HCT116 (cell line): ENCODE results near the gene DDX20. TPM values are rescaled to one million over a fixed set of nuclear protein-coding genes. Genes with fewer than 3 reads are reported as not detected.

Experiments used
- ATAC-seq: fragments of 200-7000 bp; cut with Tn5 transposase; 2 replicates; pipeline ENCODE4 v1.9.1; 2020; ENCODE audit warnings: mild to moderate bottlenecking, moderate library complexity
- BruUV-seq: library from RNA; stranded (reverse); fragments of 400-500 nt; replicated peaks from 2 replicates; lab custom pipeline; 2021; lab: Mats Ljungman, UMichigan
- CTCF ChIA-PET: fragments of 300-600 bp; sonication (Branson Sonifier 250); formaldehyde crosslinking; loops from one replicate; lab custom pipeline; 2021; ENCODE audit warnings: antibody characterized with exemption; lab: Charles Lee
- POLR2A ChIA-PET: fragments of 300-600, 350-600 bp; sonication (Branson Sonifier 250); formaldehyde crosslinking; loops from one replicate; lab custom pipeline; 2021; ENCODE audit warnings: antibody characterized with exemption; lab: Charles Lee
- RAD21 ChIA-PET, 2 experiments: fragments of 300-600 bp; sonication (Branson Sonifier 250); formaldehyde crosslinking; loops; one replicate each; lab custom pipeline; 2023; ENCODE audit warnings: low total read pairs in 2 of 2; ENCODE audit not compliant: uncharacterized antibody in 2 of 2, unreplicated experiment in 2 of 2, low non-redundant PET in 1 of 2; lab: Charles Lee
- DNase-seq: peaks from one replicate; pipeline ENCODE4 v3.0.0-alpha.2; 2010; ENCODE audit warnings: low read depth, low spot score
- H2AFZ ChIP-seq: fragments of 200-600 bp; shearing (Covaris generic), sonication (generic); 2 replicates; pipeline ENCODE4 v1.6.1; 2017; ENCODE audit warnings: low read depth, mixed run types, mixed read lengths, antibody characterized with exemption, low read length; ENCODE audit not compliant: poor library complexity, severe bottlenecking
- H3K27ac ChIP-seq: 2 replicates; pipeline ENCODE4 v1.5.1; 2012; ENCODE audit warnings: low read depth, low read length
- H3K27me3 ChIP-seq: fragments of 200-600 bp; sonication (generic); 2 replicates; pipeline ENCODE4 v1.6.1; 2016; ENCODE audit warnings: mixed run types, low read length, mixed read lengths; ENCODE audit not compliant: insufficient read depth
- H3K36me3 ChIP-seq, 2 experiments: fragments of 200-500 bp in 1 of 2; fragments of 200-600 bp in 1 of 2; sonication (Bioruptor generic) in 1 of 2; sonication (generic) in 1 of 2; 2 replicates each; pipeline versions ENCODE4 v1.5.1 to v1.6.1; 2014 to 2016; ENCODE audit warnings: low read length in 2 of 2, inconsistent platforms in 1 of 2, mixed read lengths in 1 of 2, mixed run types in 1 of 2; ENCODE audit not compliant: insufficient read depth in 2 of 2, control insufficient read depth in 1 of 2
- H3K4me1 ChIP-seq, 2 experiments: fragments of 200-600 bp in 1 of 2; sonication (generic) in 1 of 2; 2 replicates each; pipeline versions ENCODE4 v1.5.1 to v1.6.1; 2012 to 2017; ENCODE audit warnings: low read length in 2 of 2, inconsistent platforms in 1 of 2, mild to moderate bottlenecking in 1 of 2, mixed read lengths in 1 of 2, mixed run types in 1 of 2, moderate library complexity in 1 of 2; ENCODE audit not compliant: insufficient read depth in 2 of 2, control insufficient read depth in 1 of 2
- H3K4me2 ChIP-seq: fragments of 200-600 bp; sonication (generic); 2 replicates; pipeline ENCODE4 v1.6.1; 2017; ENCODE audit warnings: mixed run types, low read length, mixed read lengths
- H3K4me3 ChIP-seq, 2 experiments: fragments of 200-600 bp in 1 of 2; sonication (generic) in 1 of 2; replicated peaks in 1 of 2; 2 replicates each; pipeline ENCODE4 v1.5.1; 2011 to 2016; ENCODE audit warnings: low read length in 2 of 2, control low read depth in 1 of 2, low read depth in 1 of 2, mild to moderate bottlenecking in 1 of 2, mixed read lengths in 1 of 2, mixed run types in 1 of 2
- H3K79me2 ChIP-seq: fragments of 200-600 bp; sonication (generic); 2 replicates; pipeline ENCODE4 v1.6.1; 2017; ENCODE audit warnings: mild to moderate bottlenecking, mixed run types, low read length, moderate library complexity, mixed read lengths; ENCODE audit not compliant: insufficient read depth
- H3K9ac ChIP-seq: fragments of 200-600 bp; sonication (generic); 2 replicates; pipeline ENCODE4 v1.6.1; 2016; ENCODE audit warnings: low read length, mixed read lengths
- H3K9me2 ChIP-seq: fragments of 200-600 bp; sonication (generic), shearing (Covaris generic); 2 replicates; pipeline ENCODE4 v1.6.1; 2017; ENCODE audit warnings: mixed run types, mild to moderate bottlenecking, moderate library complexity; ENCODE audit not compliant: insufficient read depth
- H3K9me3 ChIP-seq, 2 experiments: fragments of 200-500 bp in 1 of 2; fragments of 200-600 bp in 1 of 2; sonication (Bioruptor generic) in 1 of 2; sonication (generic) in 1 of 2; 2 replicates each; pipeline ENCODE4 v1.6.1; 2014 to 2017; ENCODE audit warnings: low read length in 2 of 2, mixed read lengths in 2 of 2, inconsistent platforms in 1 of 2, low read depth in 1 of 2, mild to moderate bottlenecking in 1 of 2, mixed run types in 1 of 2, moderate library complexity in 1 of 2; ENCODE audit not compliant: control insufficient read depth in 1 of 2, insufficient read depth in 1 of 2
- H4K20me1 ChIP-seq: fragments of 200-600 bp; sonication (generic), shearing (Covaris generic); 2 replicates; pipeline ENCODE4 v1.6.1; 2017; ENCODE audit warnings: mixed run types, mild to moderate bottlenecking, moderate library complexity; ENCODE audit not compliant: insufficient read depth
- CBX3 ChIP-seq: IDR thresholded peaks from 2 replicates; pipeline ENCODE4 v1.6.1; 2012; ENCODE audit warnings: low read depth
- CEBPB ChIP-seq: IDR thresholded peaks from 2 replicates; pipeline ENCODE4 v1.6.1; 2012; ENCODE audit warnings: low read depth
- ELF1 ChIP-seq: IDR thresholded peaks from 2 replicates; pipeline ENCODE4 v1.6.1; 2012; ENCODE audit warnings: low read depth, borderline replicate concordance
- EZH2 ChIP-seq: fragments of 200-600 bp; sonication (generic); IDR thresholded peaks from 2 replicates; pipeline ENCODE4 v1.6.1; 2017; ENCODE audit warnings: antibody characterized with exemption, mixed run types
- EZH2phosphoT487 ChIP-seq: fragments of 200-600 bp; IDR thresholded peaks from 2 replicates; pipeline ENCODE4 v1.6.1; 2018; ENCODE audit warnings: antibody characterized with exemption, borderline replicate concordance
- FOSL1 ChIP-seq: IDR thresholded peaks from 2 replicates; pipeline ENCODE4 v1.6.1; 2012; ENCODE audit warnings: low read depth
- POLR2A ChIP-seq: IDR thresholded peaks from 2 replicates; pipeline ENCODE4 v1.7.0; 2011; ENCODE audit warnings: borderline replicate concordance; ENCODE audit not compliant: insufficient read depth, insufficient read length; ENCODE audit errors: extremely low read depth
- RAD21 ChIP-seq: IDR thresholded peaks from 2 replicates; pipeline ENCODE4 v1.6.1; 2012; ENCODE audit warnings: low read depth, mild to moderate bottlenecking
- SIN3A ChIP-seq: IDR thresholded peaks from 2 replicates; pipeline ENCODE4 v1.6.1; 2012; ENCODE audit warnings: low read depth
- SP1 ChIP-seq: IDR thresholded peaks from 2 replicates; pipeline ENCODE4 v1.6.1; 2012; ENCODE audit warnings: low read depth
- SRF ChIP-seq: IDR thresholded peaks from 2 replicates; pipeline ENCODE4 v1.6.1; 2012; ENCODE audit warnings: low read depth
- TCF7L2 ChIP-seq: IDR thresholded peaks from 2 replicates; pipeline ENCODE4 v1.7.0; 2011; ENCODE audit warnings: borderline replicate concordance, inconsistent platforms; ENCODE audit not compliant: insufficient read depth, insufficient read length; ENCODE audit errors: extremely low read depth
- YY1 ChIP-seq: IDR thresholded peaks from 2 replicates; pipeline ENCODE4 v1.6.1; 2011; ENCODE audit warnings: low read length, low read depth, moderate library complexity, mild to moderate bottlenecking; ENCODE audit not compliant: insufficient replicate concordance; ENCODE audit errors: extremely low read depth
- ZFX ChIP-seq: fragments of 450-650 bp; IDR thresholded peaks from 2 replicates; pipeline ENCODE4 v1.6.1; 2017
- ZNF274 ChIP-seq: fragments of 200-500 bp; sonication (Bioruptor generic); IDR thresholded peaks from 2 replicates; pipeline ENCODE4 v1.6.1; 2014; ENCODE audit warnings: mild to moderate bottlenecking, low read depth, low read length, inconsistent platforms
- intact Hi-C: fragments of 100-400 bp; cut with micrococcal nuclease; formaldehyde crosslinking; loops from 2 replicates; pipeline ENCODE4 v1.10.0; 2022
- total RNA-seq: library from RNA; stranded (reverse); gene quantifications from one replicate; pipeline ENCODE4 v1.2.1, GENCODE V29; 2021; ENCODE audit not compliant: unreplicated experiment
- TF ChIP-seq, protein P1 (sequence below): IDR thresholded peaks from 2 replicates; pipeline ENCODE4 v1.6.1; 2012; ENCODE audit warnings: low read depth
- TF ChIP-seq, protein P2 (sequence below): IDR thresholded peaks from 2 replicates; pipeline ENCODE4 v1.6.1; 2012
- TF ChIP-seq, protein P3 (sequence below): IDR thresholded peaks from 2 replicates; pipeline ENCODE4 v1.6.1; 2012

DDX20 gene
- total RNA-seq, 1 experiment from 2014 or later = 14.9 TPM

DNA sequence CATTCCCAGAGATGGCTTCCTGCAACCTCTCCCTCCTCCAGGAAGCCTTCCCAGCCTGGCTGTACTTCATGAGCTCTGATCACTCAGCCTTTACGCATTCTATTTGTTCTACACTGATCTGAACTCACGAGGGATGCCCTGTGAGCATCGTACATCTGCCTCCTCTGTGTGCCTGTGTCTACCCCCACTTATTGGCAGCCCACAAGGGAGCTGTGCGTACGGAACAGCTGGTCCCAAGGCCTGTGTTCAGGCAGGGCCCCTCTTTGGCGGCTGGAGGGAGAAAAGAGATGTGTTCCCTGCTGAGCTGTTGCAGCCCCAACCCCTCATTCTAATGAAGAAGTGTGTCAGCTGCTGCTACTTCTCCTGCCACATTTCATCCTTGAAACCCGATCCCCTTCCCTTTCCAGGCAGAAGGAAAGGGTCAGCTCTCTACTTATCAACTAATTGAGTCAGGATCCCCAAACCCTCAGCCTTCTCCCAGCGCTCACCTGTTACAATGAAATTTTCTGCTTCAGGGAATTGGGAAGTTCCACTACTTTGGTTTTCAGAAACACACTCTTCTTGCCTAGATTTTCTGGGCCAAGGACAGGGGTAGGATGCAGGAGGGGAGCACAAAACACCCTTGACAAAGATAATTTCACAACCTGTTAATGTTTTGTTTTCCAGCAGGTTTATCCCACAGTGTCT, 19.7 kb upstream of the DDX20 start:
- no peak overlapping the region for H3K9ac ChIP-seq
- no peaks in the 10 kb centered on the region for H3K79me2 ChIP-seq
- TF ChIP-seq RAD21 (no peak), POLR2A (no peak), ELF1 (no peak), SP1 (no peak), ZNF274 (no peak), FOSL1 (no peak), SIN3A (no peak), YY1 (no peak), CBX3 (no peak), SRF (no peak), TCF7L2 (no peak), CEBPB (no peak), EZH2phosphoT487 (no peak), EZH2 (no peak), ZFX (no peak)
- TF ChIP-seq, protein P1, sequence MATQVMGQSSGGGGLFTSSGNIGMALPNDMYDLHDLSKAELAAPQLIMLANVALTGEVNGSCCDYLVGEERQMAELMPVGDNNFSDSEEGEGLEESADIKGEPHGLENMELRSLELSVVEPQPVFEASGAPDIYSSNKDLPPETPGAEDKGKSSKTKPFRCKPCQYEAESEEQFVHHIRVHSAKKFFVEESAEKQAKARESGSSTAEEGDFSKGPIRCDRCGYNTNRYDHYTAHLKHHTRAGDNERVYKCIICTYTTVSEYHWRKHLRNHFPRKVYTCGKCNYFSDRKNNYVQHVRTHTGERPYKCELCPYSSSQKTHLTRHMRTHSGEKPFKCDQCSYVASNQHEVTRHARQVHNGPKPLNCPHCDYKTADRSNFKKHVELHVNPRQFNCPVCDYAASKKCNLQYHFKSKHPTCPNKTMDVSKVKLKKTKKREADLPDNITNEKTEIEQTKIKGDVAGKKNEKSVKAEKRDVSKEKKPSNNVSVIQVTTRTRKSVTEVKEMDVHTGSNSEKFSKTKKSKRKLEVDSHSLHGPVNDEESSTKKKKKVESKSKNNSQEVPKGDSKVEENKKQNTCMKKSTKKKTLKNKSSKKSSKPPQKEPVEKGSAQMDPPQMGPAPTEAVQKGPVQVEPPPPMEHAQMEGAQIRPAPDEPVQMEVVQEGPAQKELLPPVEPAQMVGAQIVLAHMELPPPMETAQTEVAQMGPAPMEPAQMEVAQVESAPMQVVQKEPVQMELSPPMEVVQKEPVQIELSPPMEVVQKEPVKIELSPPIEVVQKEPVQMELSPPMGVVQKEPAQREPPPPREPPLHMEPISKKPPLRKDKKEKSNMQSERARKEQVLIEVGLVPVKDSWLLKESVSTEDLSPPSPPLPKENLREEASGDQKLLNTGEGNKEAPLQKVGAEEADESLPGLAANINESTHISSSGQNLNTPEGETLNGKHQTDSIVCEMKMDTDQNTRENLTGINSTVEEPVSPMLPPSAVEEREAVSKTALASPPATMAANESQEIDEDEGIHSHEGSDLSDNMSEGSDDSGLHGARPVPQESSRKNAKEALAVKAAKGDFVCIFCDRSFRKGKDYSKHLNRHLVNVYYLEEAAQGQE = no peak
- TF ChIP-seq, protein P2, sequence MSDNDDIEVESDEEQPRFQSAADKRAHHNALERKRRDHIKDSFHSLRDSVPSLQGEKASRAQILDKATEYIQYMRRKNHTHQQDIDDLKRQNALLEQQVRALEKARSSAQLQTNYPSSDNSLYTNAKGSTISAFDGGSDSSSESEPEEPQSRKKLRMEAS = no peak
- TF ChIP-seq, protein P3, sequence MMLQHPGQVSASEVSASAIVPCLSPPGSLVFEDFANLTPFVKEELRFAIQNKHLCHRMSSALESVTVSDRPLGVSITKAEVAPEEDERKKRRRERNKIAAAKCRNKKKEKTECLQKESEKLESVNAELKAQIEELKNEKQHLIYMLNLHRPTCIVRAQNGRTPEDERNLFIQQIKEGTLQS = no peak
- TF ChIP-seq, all 23 proteins: peak for 0
- Histone ChIP-seq H3K27ac (no peak overlapping the region), H3K36me3 (no peaks in the 10 kb centered on the region), H3K4me3 (no peak overlapping the region), H3K9me3 (no peaks in the 10 kb centered on the region), H3K27me3 (no peaks in the 10 kb centered on the region), H2AFZ (no peak overlapping the region), H4K20me1 (no peaks in the 10 kb centered on the region), H3K9me2 (no peaks in the 10 kb centered on the region), H3K4me2 (no peak overlapping the region), H3K4me1 (peaks cover 15 to 28% of the 10 kb centered on the region in 2 experiments; a peak in 3 of 4 replicates)
- BruUV-seq = no TSS peak
- ChIA-PET RAD21 (no interaction called here), CTCF (interaction anchor here (1.2 to 1.8 kb wide), 3 partner anchors 11 to 22 kb away, joined by 3 to 8 read pairs (median 7); no protein-coding TSS in a partner anchor), POLR2A (interaction anchor here (1.2 kb wide), 1 partner anchor 8 kb away, joined by 3 read pairs; no protein-coding TSS in a partner anchor)
- intact Hi-C loops = no loop called here
- ATAC-seq (no peak), DNase-seq (no peak)
